HUES6 (cell line): ENCODE results near the gene MRPL21.

Source experiments
- H3K27ac ChIP-seq: 2 replicates; pipeline ENCODE4 v1.7.0; 2013; ENCODE audit warnings: low read depth, mild to moderate bottlenecking, low read length, inconsistent platforms
- H3K27me3 ChIP-seq: 2 replicates; pipeline ENCODE4 v1.6.1; 2013; ENCODE audit warnings: low read length; ENCODE audit not compliant: control insufficient read depth, insufficient read depth
- H3K36me3 ChIP-seq: 2 replicates; pipeline ENCODE4 v1.6.1; 2013; ENCODE audit warnings: low read length; ENCODE audit not compliant: control insufficient read depth, insufficient read depth
- H3K4me1 ChIP-seq: 2 replicates; pipeline ENCODE4 v1.6.1; 2013; ENCODE audit warnings: low read length; ENCODE audit not compliant: control insufficient read depth, insufficient read depth
- H3K4me3 ChIP-seq: 2 replicates; pipeline ENCODE4 v1.5.1; 2013; ENCODE audit warnings: low read depth, low read length
- H3K9ac ChIP-seq: one replicate; pipeline ENCODE4 v1.6.1; 2013; ENCODE audit warnings: mild to moderate bottlenecking, low read length
- H3K9me3 ChIP-seq: 2 replicates; pipeline ENCODE4 v1.6.1; 2013; ENCODE audit warnings: low read depth, low read length; ENCODE audit not compliant: control insufficient read depth, insufficient read depth

The MRPL21 gene

DNA sequence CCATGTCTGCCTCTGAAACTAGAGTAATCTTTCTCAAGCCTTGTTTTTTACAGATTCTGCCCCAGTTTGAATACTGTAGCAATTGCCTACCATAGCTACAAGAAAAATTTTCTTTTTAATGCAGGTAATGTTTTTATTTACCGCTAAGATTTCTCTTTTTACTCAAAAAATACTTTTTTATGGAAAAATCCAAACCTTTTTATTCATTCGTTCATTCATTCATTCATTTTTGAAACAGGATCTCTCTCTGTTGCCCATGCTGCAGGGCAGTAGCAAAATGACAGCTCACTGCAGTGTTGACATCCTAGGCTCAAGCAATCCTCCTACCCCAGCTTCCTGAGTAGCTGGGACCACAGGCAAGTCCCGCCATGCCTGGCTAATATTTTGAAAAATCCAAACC is 59.3 kb downstream of the MRPL21 start:
- no peaks in the 10 kb centered on the region for H3K9me3 ChIP-seq
- no peaks in the 10 kb centered on the region for H3K36me3 ChIP-seq
- H3K9ac ChIP-seq = peak overlapping the region; percentile 61
- peaks cover 12% of the 10 kb centered on the region for H3K4me1 ChIP-seq
- no peak overlapping the region for H3K27ac ChIP-seq
- H3K4me3 ChIP-seq = peak overlapping the region; percentile 56
- H3K27me3 ChIP-seq = peaks cover 68% of the 10 kb centered on the region

DNA sequence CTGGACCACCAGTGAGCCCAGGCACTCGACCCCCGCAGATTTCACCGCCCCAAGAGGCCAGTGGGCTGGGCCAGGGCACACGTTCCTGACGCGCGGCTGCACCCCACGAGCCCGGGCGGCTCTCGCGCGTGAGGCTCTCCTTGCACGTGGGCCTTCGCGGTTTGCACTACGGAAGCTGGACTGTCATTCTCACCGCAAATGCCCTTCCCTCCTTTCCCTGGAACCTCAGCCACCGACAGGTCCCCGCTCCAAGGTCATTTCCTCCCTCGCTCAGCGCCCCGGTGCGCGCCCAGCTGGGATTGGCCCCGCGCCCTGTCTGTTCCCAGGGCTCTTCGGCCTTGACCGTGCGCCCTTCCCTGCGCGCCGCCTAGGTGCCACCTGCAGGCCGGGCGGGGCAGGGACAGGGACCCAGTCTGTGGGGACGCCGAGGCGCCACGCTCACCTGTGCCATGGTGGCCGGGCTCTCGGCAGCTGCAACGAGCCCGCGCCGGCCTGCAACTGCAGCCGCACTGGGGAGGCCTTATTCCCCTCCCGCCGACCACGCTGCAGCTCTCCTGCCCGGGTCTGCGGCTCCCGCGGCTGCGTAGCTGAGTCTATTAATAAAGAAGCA is 59.8 kb downstream of the MRPL21 start:
- no peak overlapping the region for H3K27ac ChIP-seq
- H3K4me3 ChIP-seq = peak overlapping the region; percentile 56
- peak overlapping the region; percentile 61 for H3K9ac ChIP-seq
- peaks cover 12% of the 10 kb centered on the region for H3K4me1 ChIP-seq
- no peaks in the 10 kb centered on the region for H3K9me3 ChIP-seq
- H3K36me3 ChIP-seq = no peaks in the 10 kb centered on the region
- H3K27me3 ChIP-seq = peaks cover 69% of the 10 kb centered on the region

DNA sequence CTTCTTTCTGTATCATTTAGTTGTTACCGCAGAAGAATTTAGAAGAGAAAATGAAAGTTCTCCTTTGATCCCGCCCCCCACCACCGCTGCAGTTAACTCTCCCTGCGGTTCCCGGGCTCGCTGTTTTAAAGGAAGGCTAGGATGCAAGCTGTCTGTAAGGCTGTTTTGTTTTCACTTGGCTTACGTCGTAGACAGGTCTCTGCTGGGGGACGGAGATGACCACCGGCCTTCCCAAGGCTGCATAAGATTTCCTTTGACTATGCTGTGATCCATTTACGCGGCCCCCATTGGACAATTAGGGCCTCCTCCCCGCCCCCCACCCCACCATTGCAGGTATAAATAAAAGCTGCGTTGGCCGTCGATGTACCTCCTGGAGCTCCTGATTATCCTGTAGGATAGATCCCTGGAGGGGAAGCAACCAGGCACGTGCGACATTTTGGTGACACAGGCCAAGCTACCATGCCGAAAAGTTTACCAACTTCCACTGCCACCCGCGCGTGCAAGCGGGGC is 60.5 kb downstream of the MRPL21 start:
- no peaks in the 10 kb centered on the region for H3K9me3 ChIP-seq
- peaks cover 17% of the 10 kb centered on the region for H3K4me1 ChIP-seq
- no peaks in the 10 kb centered on the region for H3K36me3 ChIP-seq
- no peak overlapping the region for H3K27ac ChIP-seq
- peak overlapping the region; percentile 56 for H3K4me3 ChIP-seq
- peaks cover 69% of the 10 kb centered on the region for H3K27me3 ChIP-seq
- no peak overlapping the region for H3K9ac ChIP-seq

DNA sequence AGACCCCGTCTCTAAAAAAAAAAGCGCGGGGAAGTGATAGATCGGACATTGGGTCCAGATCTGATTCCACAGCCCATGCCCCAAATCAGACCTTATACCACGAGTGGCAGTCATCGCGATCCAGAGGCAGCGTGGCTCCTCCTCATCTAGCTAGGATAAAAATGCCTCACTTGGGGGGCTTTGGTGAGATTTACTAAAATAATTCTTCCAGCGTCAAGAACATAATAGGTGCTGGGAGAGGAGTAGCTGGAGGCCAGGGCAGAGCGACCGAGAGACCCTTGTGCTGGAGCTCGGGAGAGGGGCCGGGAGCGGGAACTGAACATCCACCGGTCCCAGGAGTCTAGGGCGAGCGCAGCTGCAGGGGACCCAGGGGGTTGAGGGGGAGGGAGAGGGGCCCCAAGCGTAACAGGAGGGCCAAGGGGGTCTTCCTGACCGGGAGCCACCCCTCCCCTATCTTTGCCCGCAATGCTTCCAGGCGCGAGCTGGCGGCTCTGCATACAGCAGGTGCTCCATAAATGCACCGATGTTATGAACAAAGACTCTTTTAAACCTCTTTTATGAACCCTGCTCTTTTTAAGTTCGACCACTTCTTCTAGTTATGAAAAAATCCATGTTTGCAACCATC is 61.1 kb downstream of the MRPL21 start:
- peak overlapping the region; percentile 56 for H3K4me3 ChIP-seq
- H3K36me3 ChIP-seq = no peaks in the 10 kb centered on the region
- H3K4me1 ChIP-seq = peaks cover 22% of the 10 kb centered on the region
- no peak overlapping the region for H3K9ac ChIP-seq
- H3K27ac ChIP-seq = no peak overlapping the region
- H3K9me3 ChIP-seq = no peaks in the 10 kb centered on the region
- H3K27me3 ChIP-seq = peaks cover 67% of the 10 kb centered on the region

DNA sequence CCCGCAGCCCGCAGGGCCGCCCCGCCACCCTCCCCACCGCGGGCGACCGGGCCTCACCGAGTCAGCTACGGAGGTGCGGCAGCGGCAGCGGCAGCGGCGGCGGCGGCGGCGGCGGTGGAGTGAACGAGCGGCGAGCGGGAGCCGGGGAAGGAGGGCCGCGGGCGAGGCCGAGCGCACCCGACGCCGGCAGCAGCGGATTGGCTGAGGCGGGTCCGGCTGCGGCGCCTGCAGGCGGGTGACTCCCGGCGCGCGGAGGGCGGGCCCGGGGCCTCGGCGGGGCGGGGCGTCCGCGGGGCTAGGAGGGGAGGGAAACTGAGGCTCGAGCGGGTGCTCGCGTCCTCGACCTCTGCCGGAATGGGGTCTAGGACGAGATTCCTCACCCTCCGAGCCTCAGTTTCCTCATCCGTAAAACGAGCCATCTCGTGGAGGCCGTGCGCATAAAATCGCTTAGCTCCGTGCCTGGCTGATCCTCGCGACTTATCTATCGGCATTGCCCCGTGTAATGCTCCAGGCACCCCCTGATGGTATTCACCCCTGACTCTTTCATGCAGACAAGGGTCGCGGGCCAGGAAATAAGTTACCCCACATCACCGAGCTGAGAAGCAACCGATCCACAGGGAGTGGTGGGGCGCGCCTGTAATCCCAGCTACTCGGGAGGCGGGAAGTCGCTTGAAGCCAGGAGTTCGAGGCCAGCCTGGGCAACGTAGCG is 61.8 kb downstream of the MRPL21 start, which contains the start of gene CPT1A:
Gene CPT1A (minus strand): TSS at position 199 of the 709 bp plus-strand sequence. CDS start 26,442 bp downstream, outside the sequence.
- Histone ChIP-seq H3K36me3 (no peaks in the 10 kb centered on the region), H3K27me3 (peaks cover 66% of the 10 kb centered on the region), H3K9ac (peak within 1 kb of the TSS; percentile 5), H3K4me3 (peak within 1 kb of the TSS; percentile 85), H3K4me1 (peaks cover 22% of the 10 kb centered on the region), H3K9me3 (no peaks in the 10 kb centered on the region), H3K27ac (no peak within 1 kb of the TSS)
